NCI-H1105 treated with DMSO at 0.1 percent for 48 hours (cell line): ENCODE data around the gene MPI.
A peak's percentile ranks its signal among the peaks of the same experiment; 100 is the strongest.
"Not testable (repeated sequence)": the region's sequence is repeated elsewhere in the genome, so short reads cannot be mapped to it uniquely, and the experiment has no call there.

Source experiments
- DNase-seq: peaks from one replicate; lab custom pipeline; 2025; lab: John Stamatoyannopoulos, UW

Gene MPI

DNA sequence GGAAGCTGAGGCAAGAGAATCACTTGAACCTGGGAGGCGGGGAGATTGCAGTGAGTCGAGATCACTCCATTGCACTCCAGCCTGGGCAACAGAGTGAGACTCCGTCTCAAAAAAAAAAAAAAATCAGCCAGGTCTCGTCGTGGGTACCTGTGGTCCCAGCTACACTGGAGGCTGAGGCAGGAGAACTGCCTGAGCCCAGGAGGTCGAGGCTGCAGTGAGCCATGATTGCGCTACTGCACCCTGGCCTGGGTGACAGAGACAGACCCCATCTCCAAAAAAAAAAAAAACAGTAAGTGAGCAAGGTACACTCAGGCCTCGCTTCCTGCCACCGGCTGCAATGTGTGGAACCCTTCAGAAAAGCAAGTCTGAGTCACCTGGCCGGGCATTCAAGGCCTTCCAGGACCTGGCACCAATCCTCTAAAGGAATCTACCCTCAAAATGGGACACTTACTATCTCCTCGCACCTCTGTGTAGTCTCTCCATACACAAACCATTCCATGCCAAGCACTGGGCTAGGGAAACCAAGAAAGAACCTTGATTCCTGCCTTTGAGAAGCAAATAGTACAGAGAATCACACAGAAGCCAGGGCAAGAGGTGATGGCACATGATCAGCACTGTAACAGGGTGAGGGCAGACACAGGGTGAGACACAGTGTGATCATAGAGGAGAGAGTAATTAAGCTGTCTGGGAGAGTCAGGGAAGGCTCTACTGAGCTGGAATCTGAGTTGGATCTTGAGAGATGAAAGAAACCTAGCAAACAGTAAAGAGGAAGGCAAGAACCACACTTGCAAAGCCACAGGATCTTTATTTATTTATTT lies 26.4 kb upstream of the MPI start:
- DNase-seq = no peak

DNA sequence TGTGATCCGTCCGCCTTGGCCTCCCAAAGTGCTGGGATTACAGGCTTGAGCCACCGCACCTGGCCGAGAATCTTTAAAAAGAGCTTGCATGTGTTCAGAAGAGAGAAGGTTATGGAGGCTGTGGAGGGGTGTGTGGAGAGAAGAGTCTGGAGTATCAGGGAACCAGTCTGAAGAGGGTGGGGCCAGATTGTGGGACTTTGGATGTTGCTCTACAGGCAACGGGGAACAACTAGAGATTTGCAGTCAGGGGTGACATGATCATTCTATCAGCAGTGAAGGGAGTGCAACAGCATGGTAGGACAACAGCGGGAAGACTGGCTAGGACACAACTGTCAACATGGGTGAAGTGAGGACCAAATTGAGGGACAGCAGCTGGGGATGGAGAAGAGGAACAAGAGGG lies 25.5 kb upstream of the MPI start:
- DNase-seq = no peak

DNA sequence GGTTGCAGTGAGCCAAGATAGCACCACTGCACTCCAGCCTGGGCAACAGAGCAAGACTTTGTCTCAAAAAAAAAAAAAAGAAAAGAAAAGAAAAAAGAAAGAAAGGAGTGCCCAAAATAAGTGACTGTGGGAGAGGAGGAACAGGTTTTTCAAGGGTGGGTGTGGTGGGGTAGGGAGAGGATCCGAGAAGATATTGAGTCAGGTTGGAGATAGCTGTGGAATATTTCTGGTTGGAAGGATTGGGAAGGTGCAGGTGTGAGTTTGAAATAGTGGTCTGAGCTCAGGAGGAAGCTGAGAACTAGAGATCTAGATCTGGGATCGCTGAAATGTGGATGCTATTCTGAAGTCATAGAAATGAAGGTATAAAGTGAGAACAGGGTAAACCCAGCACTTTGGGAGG lies 24.5 kb upstream of the MPI start:
- no peak for DNase-seq

GRCh38 chr15:74866090-74866489 lies 23.8 kb upstream of the MPI start:
- DNase-seq = no peak

DNA sequence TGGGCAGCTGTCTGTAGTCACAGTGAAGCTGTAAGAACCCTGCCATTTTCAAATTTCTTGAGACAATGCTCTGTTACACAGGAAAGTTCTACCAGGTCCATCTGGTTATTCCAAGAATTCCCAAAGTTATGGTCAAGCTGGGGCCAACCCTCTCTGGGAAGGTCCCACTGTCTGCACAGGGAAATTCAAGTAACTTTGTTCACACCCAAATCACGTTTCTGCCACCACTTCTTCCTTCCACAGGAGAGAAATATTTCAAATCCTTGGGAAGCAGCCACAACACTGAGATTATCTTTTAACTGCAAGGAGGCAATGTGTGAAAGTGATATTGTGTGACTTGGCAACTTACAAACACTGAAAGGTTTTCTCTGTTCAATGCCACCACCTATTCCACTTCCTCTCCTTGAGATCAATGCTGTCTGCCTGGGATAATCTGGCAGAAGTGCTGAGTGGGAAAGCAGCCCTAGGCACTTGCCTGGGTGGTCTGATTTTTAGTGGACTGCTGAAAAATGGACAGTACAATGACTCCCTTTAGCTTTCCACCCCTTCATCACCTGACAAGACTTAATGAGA lies 22.3 kb upstream of the MPI start:
- DNase-seq = no peak

- no peak for DNase-seq
These were observed 21.8 kb upstream of the MPI start for GRCh38 chr15:74868059-74868458.

- no peak for DNase-seq
These were observed 20.5 kb upstream of the MPI start for GRCh38 chr15:74869372-74869725.

DNA sequence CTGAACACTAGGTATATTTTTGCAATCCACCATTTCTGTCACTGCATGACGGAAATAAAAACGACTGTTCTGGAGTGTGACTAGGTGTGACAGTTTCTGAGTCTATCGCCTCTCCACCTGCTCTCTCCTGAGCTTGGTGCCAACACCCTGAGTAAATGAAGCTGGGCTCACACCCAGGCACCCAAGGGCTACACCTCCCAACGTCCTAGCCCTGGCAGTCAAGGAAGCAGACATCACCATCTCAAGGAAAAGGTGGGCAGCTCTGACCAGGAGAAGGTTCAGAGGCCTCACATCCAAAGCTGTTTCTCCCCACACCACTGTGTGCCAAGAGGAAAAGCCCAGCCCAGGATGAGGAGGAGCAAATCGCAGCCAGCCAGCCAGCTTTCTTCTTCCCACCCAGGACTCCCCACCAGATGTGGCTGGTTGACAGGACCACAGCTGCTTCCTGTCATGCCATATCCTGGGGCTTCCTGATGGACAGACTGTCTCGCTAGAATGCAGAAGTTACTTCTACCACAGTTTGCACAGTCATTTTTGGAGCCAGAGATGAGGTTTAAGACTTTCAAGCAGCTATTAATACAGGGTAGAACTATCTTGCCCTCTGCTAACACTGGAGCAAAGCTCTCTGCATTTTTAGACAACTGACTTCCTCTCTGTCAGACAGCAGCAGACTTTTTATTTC lies 20.0 kb upstream of the MPI start:
- DNase-seq = no peak

DNA sequence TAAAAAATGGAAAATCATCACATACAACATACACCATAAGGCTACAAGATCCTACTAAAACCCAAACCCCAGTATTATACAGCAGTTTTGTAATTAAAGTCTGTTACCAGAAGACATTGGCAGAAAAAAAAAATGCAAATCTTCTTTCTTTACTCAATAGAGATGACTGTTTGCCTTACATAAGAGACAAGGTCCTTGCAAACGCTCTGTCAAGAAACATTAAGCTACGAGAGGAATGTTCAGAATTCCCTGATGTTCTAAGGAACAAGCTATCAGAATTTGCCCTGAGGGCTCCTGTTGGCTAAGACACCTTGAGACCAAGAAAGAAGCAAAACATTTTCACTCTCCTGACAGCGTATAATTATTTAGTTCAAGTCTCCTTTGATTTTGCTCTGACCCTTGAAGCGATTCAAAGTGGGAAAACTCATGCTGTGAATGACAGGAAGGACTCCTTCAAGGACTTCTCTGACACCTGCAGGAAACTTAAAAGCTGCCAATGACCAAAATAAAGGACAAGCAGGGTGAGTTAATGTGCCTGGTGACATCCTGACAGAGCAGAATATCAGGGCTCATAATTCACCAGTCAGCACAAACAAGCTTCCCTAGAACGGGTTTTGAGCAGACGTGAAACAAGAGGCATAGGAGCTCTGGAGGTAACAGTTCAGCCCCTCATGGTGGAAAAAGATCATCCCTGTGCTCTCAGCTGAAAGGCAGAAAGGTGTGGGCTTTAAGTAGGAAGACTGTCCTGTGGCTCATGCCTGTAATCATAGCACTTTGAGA lies 19.2 kb upstream of the MPI start:
- no peak for DNase-seq

- no peak for DNase-seq
These were observed 17.2 kb upstream of the MPI start for GRCh38 chr15:74872702-74873035.

- peak; percentile 81 for DNase-seq
These were observed 16.6 kb upstream of the MPI start, which contains the start of gene SCAMP2 for GRCh38 chr15:74873036-74873755. Gene SCAMP2 (minus strand): TSS chr15:74873365. CDS start chr15:74873255, 110 bp downstream.

GRCh38 chr15:74873756-74874424 lies 16.0 kb upstream of the MPI start:
- DNase-seq = no peak

DNA sequence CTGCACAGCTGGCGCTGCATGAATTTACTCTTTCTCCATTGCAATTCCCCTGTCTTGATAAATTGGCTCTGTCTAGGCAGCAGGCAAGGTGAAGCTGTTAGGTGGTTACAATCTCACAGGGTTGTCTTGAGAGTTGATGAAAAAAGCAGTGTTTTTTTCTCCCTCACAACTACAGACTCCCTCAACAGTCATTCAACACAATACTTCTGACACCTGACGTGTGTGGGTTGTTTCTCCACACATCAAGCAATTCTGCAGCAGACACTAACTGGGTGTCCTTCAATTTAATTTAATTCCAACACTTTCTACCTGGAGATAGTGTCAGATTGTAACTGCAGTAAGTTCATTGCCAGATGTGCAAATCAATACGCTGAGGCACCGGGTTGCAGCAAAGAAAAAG lies 11.6 kb upstream of the MPI start:
- no peak for DNase-seq

DNA sequence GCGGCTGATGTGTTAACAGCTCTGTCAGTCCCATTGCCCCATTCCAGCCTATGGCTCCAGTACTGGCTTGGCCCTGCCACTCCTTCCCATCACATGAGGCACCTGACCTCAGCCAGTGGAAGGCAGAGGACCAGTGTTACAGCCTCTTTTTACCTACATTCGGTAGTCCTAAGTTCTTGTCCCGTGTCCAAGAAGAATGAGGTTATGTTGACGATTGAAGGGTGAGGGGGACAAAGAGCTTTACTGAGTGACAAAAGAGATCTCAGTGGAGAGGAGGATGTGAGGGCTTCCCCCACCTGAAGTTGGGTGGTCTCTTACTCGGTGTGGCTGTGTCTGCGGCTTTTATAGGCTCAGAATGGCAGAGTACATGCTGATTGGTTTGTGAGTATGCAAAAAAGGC lies 7.3 kb upstream of the MPI start:
- no peak for DNase-seq

GRCh38 chr15:74884428-74885223 lies 5.2 kb upstream of the MPI start:
- DNase-seq = no peak

DNA sequence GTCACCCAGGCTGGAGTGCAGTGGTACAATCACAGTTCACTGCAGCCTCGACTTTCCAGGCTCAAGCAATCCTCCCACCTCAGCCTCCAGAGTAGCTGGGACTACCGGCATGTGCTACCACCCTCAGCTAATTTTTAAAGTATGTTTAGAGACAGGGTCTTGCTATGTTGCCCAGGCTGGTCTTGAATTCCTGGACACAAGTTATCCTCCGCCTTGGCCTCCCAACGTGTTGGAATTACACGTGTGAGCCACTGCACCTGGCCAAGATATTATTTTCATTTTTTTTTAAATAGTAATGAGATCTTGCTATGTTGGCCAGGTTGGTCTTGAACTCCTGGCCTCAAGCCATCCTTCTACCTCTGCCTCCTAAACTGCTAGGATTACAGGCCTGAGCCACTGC lies 4.4 kb upstream of the MPI start:
- DNase-seq = no peak

DNA sequence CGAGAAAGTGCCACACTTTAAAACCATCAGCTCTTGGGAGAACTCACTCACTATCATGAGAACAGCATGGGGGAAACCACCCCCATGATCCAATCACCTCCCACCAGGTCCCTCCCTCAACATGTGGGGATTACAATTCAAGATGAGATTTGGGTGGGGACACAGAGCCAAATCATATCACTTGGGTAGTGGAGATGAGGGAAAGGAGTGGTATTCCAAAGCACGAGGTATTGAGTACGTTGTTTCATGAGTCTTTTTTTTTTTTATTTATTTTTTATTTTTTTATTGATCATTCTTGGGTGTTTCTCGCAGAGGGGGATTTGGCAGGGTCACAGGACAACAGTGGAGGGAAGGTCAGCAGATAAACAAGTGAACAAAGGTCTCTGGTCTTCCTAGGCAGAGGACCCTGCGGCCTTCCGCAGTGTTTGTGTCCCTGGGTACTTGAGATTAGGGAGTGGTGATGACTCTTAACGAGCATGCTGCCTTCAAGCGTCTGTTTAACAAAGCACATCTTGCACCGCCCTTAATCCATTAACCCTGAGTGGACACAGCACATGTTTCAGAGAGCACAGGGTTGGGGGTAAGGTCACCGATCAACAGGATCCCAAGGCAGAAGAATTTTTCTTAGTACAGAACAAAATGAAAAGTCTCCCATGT lies 2.2 kb upstream of the MPI start:
- DNase-seq = not testable (repeated sequence)

GRCh38 chr15:74888716-74889115 lies 1.1 kb upstream of the MPI start:
- DNase-seq = no peak

GRCh38 chr15:74889390-74889882 lies 406 bp upstream of the MPI start:
- DNase-seq = peak; percentile 7

DNA sequence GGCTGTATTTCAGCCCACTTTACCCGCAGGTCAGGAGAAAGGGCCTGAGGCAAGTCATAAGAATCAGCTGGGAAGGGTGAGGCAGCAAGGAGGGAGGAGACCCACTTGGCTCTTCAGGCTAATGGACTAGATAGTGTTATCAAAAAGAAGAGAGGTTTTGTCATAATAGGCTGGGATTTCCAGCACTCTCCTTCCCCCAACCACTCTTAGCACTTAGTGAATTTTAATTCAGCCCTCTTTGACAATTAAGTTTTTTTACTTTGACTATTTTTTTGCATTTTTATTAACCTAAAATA lies 771 bp downstream of the MPI start:
- no peak for DNase-seq
